Suprapubic skin (tissue), 4 donors: ENCODE data around the gene WNT5B. TPM values are rescaled to one million over a fixed set of nuclear protein-coding genes. Genes with fewer than 3 reads are reported as not detected.

Experiments used
- DNase-seq, 2 donors: peaks; one replicate each; pipeline ENCODE4 v3.0.0-alpha.2; 2019; ENCODE audit warnings: low spot score in 2 of 2
- H3K27ac ChIP-seq: fragments of 200-600 bp; sonication (generic); one replicate; pipeline ENCODE4 v1.5.1; 2019
- H3K27me3 ChIP-seq: fragments of 200-600 bp; sonication (generic); one replicate; pipeline ENCODE4 v1.5.1; 2019
- H3K36me3 ChIP-seq: fragments of 200-600 bp; sonication (generic); one replicate; pipeline ENCODE4 v1.5.1; 2019
- H3K4me1 ChIP-seq: fragments of 200-600 bp; sonication (generic); one replicate; pipeline ENCODE4 v1.5.1; 2019
- H3K4me3 ChIP-seq: fragments of 200-600 bp; sonication (generic); one replicate; pipeline ENCODE4 v1.5.1; 2019; ENCODE audit warnings: mild to moderate bottlenecking
- H3K9me3 ChIP-seq: fragments of 200-600 bp; sonication (generic); one replicate; pipeline ENCODE4 v1.5.1; 2019
- CTCF ChIP-seq, 2 donors: fragments of 200-600 bp in 1 of 2; fragments of 450-650 bp in 1 of 2; sonication (generic) in 1 of 2; IDR thresholded peaks; one replicate each; pipeline ENCODE4 v1.5.1; 2016 to 2019; ENCODE audit warnings: antibody characterized with exemption in 2 of 2, mild to moderate bottlenecking in 1 of 2, moderate library complexity in 1 of 2
- EP300 ChIP-seq: sonication (generic); formaldehyde crosslinking; IDR thresholded peaks from one replicate; pipeline ENCODE4 v1.6.1; 2017; ENCODE audit warnings: antibody characterized with exemption
- POLR2A ChIP-seq, 2 donors: fragments of 450-650 bp; IDR thresholded peaks; one replicate each; pipeline ENCODE4 v1.6.1; 2017; ENCODE audit warnings: antibody characterized with exemption in 2 of 2, mild to moderate bottlenecking in 2 of 2, moderate library complexity in 2 of 2
- POLR2AphosphoS5 ChIP-seq, 3 donors: sonication (generic); formaldehyde crosslinking; IDR thresholded peaks; one replicate each; pipeline ENCODE4 v1.6.1; 2017; ENCODE audit warnings: antibody characterized with exemption in 3 of 3
- WGBS: methylation state at CpG from one replicate; pipeline ENCODE4 v1.1.5; 2018; 5-methylcytosine and 5-hydroxymethylcytosine counted together
- total RNA-seq, 4 donors: library from RNA; depleted of rRNA; stranded (reverse); fragments of >200 nt; gene quantifications; one replicate each; pipeline ENCODE4 v1.1.0, GENCODE V29; 2016

The WNT5B gene
- total RNA-seq, 4 donors from 2014 or later, result 7.3 to 12.8 (median 8.3) TPM

GRCh38 chr12:1608713-1609119 lies 20.3 kb upstream of the WNT5B start:
- Histone ChIP-seq H3K4me1 (peaks cover 36% of the 10 kb centered on the region), H3K27ac (peak overlapping the region; percentile 13), H3K9me3 (no peaks in the 10 kb centered on the region), H3K27me3 (no peaks in the 10 kb centered on the region), H3K36me3 (no peaks in the 10 kb centered on the region), H3K4me3 (no peak overlapping the region)
- DNase-seq, result no peak
- TF ChIP-seq POLR2AphosphoS5 (IDR thresholded peaks at IDR 0.05) (no peak), CTCF (IDR thresholded peaks at IDR 0.05) (no peak)
- 28% methylated on average over 5 of the region's 5 CpGs for WGBS

DNA sequence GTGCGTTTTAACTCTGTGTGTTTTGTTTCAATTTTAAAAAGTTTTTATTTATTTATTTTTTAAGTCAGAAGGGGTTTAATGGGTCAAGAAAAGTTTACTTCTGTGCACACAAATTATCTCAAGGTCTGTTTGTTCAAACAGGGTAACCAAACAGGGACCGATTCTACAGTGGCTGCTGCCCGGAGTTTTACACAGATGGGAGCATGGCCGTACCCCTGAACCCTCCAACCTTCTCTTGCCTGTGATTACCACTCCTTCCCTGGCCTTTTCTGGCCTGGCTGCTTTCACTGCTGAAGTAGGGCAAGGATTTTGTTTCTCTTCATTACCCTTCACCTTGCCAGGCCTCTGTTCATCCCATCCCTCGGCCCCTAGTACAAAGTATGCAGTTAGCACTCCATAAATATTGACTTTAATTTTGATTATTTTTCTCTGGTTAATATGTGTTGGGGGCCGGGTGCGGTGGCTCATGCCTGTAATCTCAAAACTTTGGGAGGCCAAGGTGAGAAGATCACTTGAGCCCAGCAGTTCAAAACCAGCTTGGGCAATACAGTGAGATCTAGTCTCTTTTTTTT lies 18.9 kb upstream of the WNT5B start:
- Histone ChIP-seq H3K4me3 (no peak overlapping the region), H3K36me3 (no peaks in the 10 kb centered on the region), H3K9me3 (no peaks in the 10 kb centered on the region), H3K27me3 (no peaks in the 10 kb centered on the region), H3K4me1 (peaks cover 33% of the 10 kb centered on the region), H3K27ac (no peak overlapping the region)
- 95% methylated on average over 7 of the region's 7 CpGs for WGBS
- TF ChIP-seq EP300 (no peak), POLR2A (IDR thresholded peaks at IDR 0.05) (no peak), CTCF (IDR thresholded peaks at IDR 0.05) (no peak), POLR2AphosphoS5 (IDR thresholded peaks at IDR 0.05) (no peak)
- DNase-seq, result no peak

DNA sequence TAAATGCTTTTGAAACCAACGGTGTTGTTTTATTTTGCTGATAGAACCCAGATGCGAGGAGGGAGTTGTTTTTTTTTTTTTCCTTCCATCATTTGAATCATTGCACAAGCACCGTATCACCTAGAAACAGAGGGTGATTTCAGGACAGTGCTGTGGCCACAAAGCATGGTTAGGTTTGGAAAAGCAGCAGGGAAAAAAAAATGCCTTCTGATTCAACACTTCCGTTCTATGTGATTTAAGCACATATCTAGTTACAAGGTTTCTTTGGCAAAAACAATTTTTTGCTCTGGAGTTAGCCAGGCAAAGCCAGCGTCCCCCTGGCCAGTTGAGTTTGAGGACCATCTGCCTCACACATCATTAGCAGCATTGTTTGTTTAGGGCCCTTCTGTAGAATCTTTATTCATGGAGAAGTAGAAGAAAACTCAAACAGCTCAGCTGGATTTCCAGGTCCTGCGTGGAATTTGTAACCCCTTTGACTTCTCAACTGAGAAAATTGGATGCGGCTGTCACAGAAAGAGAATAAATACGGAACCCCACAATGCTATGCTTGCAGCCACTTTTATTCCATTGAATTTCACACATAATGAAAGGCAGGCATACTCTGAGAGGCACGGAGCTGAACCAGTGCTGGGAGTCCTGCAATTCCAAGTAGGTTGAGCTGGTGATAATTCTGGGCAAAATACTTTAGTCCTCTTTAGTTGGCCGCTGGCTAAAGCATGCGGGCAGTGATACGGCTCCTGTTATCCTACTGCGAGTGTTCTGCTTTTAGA lies 17.0 kb upstream of the WNT5B start:
- no peak overlapping the region for H3K27ac ChIP-seq
- DNase-seq, result peak in 1 of 2 donors; percentile 15
- H3K27me3 ChIP-seq, result no peaks in the 10 kb centered on the region
- no peaks in the 10 kb centered on the region for H3K9me3 ChIP-seq
- H3K4me1 ChIP-seq, result peaks cover 29% of the 10 kb centered on the region
- H3K4me3 ChIP-seq, result no peak overlapping the region
- WGBS, result 65% methylated on average over 13 of the region's 13 CpGs
- no peaks in the 10 kb centered on the region for H3K36me3 ChIP-seq
- TF ChIP-seq POLR2AphosphoS5 (IDR thresholded peaks at IDR 0.05), result no peak
- TF ChIP-seq EP300, result no peak

DNA sequence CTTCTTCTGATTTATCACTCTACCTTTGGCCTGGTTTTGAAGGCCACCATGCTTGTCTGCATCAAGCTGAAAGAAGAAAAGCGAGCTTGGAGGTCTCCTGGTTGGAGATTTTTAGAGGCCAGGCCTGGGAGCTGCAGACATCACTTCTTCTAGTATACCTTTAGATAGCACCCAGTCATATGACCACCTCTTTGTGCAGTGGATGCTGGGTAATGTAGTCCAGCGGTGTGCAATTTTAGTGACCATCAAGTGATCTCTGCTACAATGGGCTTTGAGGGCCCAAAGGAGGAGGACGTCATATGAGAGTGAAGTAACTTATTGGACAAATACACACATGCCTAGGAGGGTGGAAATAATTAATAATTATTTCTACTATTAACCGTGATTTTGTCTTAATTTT lies 15.2 kb upstream of the WNT5B start:
- Histone ChIP-seq H3K4me3 (no peak overlapping the region), H3K36me3 (no peaks in the 10 kb centered on the region), H3K27me3 (no peaks in the 10 kb centered on the region), H3K9me3 (no peaks in the 10 kb centered on the region), H3K4me1 (peaks cover 27% of the 10 kb centered on the region), H3K27ac (no peak overlapping the region)
- TF ChIP-seq POLR2AphosphoS5 (IDR thresholded peaks at IDR 0.05), result no peak
- no peak for TF ChIP-seq CTCF (IDR thresholded peaks at IDR 0.05)
- no peak for TF ChIP-seq EP300
- no peak for TF ChIP-seq POLR2A (IDR thresholded peaks at IDR 0.05)
- 98% methylated on average over 4 of the region's 4 CpGs for whole genome bisulfite sequencing
- peak in 1 of 2 donors; percentile 31 for DNase-seq

DNA sequence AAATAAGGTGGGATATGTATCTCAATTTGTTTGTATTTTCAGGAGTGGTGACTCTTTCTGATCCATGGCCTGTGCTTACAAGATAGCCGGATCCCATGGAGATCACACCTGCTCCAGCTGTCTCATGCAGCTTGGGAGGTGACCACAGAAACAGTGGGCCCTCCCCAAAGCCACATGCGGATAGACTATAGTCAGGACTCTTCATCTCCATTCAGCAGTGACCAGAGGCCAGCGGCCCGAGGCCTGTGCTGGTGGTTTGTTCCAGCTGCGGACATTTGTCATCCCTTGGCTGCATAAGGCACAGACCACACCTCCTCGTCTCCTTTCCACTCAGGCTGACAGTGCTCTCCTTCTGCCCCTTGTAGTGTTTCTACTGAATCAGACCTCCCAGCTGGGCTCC lies 14.7 kb upstream of the WNT5B start:
- peak in 1 of 2 donors; percentile 72 for DNase-seq
- 97% methylated on average over 6 of the region's 6 CpGs for WGBS
- Histone ChIP-seq H3K36me3 (no peaks in the 10 kb centered on the region), H3K4me3 (no peak overlapping the region), H3K27ac (no peak overlapping the region), H3K27me3 (no peaks in the 10 kb centered on the region), H3K9me3 (no peaks in the 10 kb centered on the region), H3K4me1 (peaks cover 28% of the 10 kb centered on the region)
- TF ChIP-seq POLR2AphosphoS5 (IDR thresholded peaks at IDR 0.05), result no peak
- no peak for TF ChIP-seq CTCF (IDR thresholded peaks at IDR 0.05)
- TF ChIP-seq POLR2A (IDR thresholded peaks at IDR 0.05), result no peak
- no peak for TF ChIP-seq EP300
